H1 (cell line): ENCODE data around the gene LIPG. TPM values are rescaled to one million over a fixed set of nuclear protein-coding genes. Genes with fewer than 3 reads are reported as not detected.

ENCODE experiments used
- CTCF ChIA-PET: fragments of 300-600 bp; sonication (Branson Sonifier 250); formaldehyde crosslinking; loops from one replicate; lab custom pipeline; 2021; ENCODE audit not compliant: partially characterized antibody; lab: Charles Lee
- POLR2A ChIA-PET: fragments of 300-600 bp; sonication (Branson Sonifier 250); formaldehyde crosslinking; loops from one replicate; lab custom pipeline; 2021; ENCODE audit warnings: inconsistent platforms; ENCODE audit not compliant: partially characterized antibody; lab: Charles Lee
- DNase-seq, 2 experiments: peaks; one replicate each; pipeline versions ENCODE4 v3.0.0 to v3.0.0-alpha.2; 2010 to 2022; ENCODE audit warnings: low spot score in 2 of 2, low read depth in 1 of 2, mixed read lengths in 1 of 2
- FAIRE-seq: peaks from 2 replicates; lab custom pipeline; 2011; peaks lifted over from hg19 to GRCh38; lab: Jason Lieb, UNC
- H2AFZ ChIP-seq: 2 replicates; pipeline ENCODE4 v1.8.1; 2012; ENCODE audit warnings: low read length, inconsistent platforms
- H2AK5ac ChIP-seq: 2 replicates; pipeline ENCODE4 v1.6.1; 2013; ENCODE audit warnings: low read depth, low read length
- H2BK120ac ChIP-seq: replicated peaks from 2 replicates; pipeline ENCODE3; 2013; ENCODE audit warnings: low read depth, low read length, inconsistent platforms
- H2BK12ac ChIP-seq: 2 replicates; pipeline ENCODE4 v1.6.1; 2013; ENCODE audit warnings: low read depth, low read length
- H2BK15ac ChIP-seq: 2 replicates; pipeline ENCODE4 v1.6.1; 2013; ENCODE audit warnings: low read length
- H2BK20ac ChIP-seq: 2 replicates; pipeline ENCODE4 v1.6.1; 2013; ENCODE audit warnings: low read length
- H2BK5ac ChIP-seq: 2 replicates; pipeline ENCODE4 v1.6.1; 2013; ENCODE audit warnings: low read depth, low read length
- H3K14ac ChIP-seq: 2 replicates; pipeline ENCODE4 v1.6.1; 2013; ENCODE audit warnings: inconsistent platforms; ENCODE audit not compliant: insufficient read length
- H3K18ac ChIP-seq: 2 replicates; pipeline ENCODE4 v1.6.1; 2013; ENCODE audit warnings: low read length; ENCODE audit errors: extremely low read depth
- H3K23ac ChIP-seq: 2 replicates; pipeline ENCODE4 v1.6.1; 2013; ENCODE audit warnings: inconsistent platforms; ENCODE audit not compliant: insufficient read length
- H3K23me2 ChIP-seq: 2 replicates; pipeline ENCODE4 v1.6.1; 2013; ENCODE audit warnings: low read depth, low read length
- H3K27ac ChIP-seq: 2 replicates; pipeline ENCODE4 v1.6.1; 2011; ENCODE audit warnings: low read depth, low read length, inconsistent platforms
- H3K27me3 ChIP-seq, 4 experiments: replicated peaks in 1 of 4; 1 replicate in 1 of 4; 2 replicates in 3 of 4; pipeline versions ENCODE4 v1.6.1 to v1.8.1; 2011 to 2013; ENCODE audit warnings: low read length in 3 of 4, mild to moderate bottlenecking in 3 of 4, inconsistent platforms in 2 of 4, mixed read lengths in 2 of 4, moderate library complexity in 1 of 4; ENCODE audit not compliant: control insufficient read depth in 3 of 4, insufficient read depth in 3 of 4; ENCODE audit errors: extremely low read depth in 1 of 4
- H3K36me3 ChIP-seq, 4 experiments: 2 replicates each; pipeline versions ENCODE4 v1.6.1 to v1.8.1; 2011 to 2013; ENCODE audit warnings: mild to moderate bottlenecking in 4 of 4, low read length in 3 of 4, moderate library complexity in 2 of 4, control low read depth in 1 of 4, inconsistent platforms in 1 of 4; ENCODE audit not compliant: insufficient read depth in 4 of 4, control insufficient read depth in 2 of 4
- H3K4ac ChIP-seq: replicated peaks from 2 replicates; pipeline ENCODE3; 2013; ENCODE audit warnings: low read length, low read depth, mixed read lengths, inconsistent platforms; ENCODE audit not compliant: insufficient read length
- H3K4me1 ChIP-seq, 4 experiments: replicated peaks in 1 of 4; 1 replicate in 1 of 4; 2 replicates in 3 of 4; pipeline versions ENCODE4 v1.6.1 to v1.8.1; 2011 to 2013; ENCODE audit warnings: low read length in 3 of 4, inconsistent platforms in 2 of 4, mixed read lengths in 1 of 4; ENCODE audit not compliant: insufficient read depth in 4 of 4, control insufficient read depth in 3 of 4
- H3K4me2 ChIP-seq, 2 experiments: 2 replicates each; pipeline versions ENCODE4 v1.6.1 to v1.8.1; 2011 to 2013; ENCODE audit warnings: low read depth in 2 of 2, low read length in 2 of 2, control low read depth in 1 of 2, inconsistent platforms in 1 of 2, mild to moderate bottlenecking in 1 of 2; ENCODE audit not compliant: insufficient read depth in 1 of 2
- H3K4me3 ChIP-seq, 4 experiments: fragments of 200-600, 300-600 bp in 1 of 4; sonication (generic), shearing (Covaris generic), sonication (Bioruptor Twin) in 1 of 4; 2 replicates each; pipeline versions ENCODE4 v1.5.1 to v1.8.1; 2011 to 2016; ENCODE audit warnings: low read length in 4 of 4, low read depth in 3 of 4, control low read depth in 2 of 4, inconsistent platforms in 2 of 4, mild to moderate bottlenecking in 2 of 4, mixed read lengths in 1 of 4, moderate library complexity in 1 of 4; ENCODE audit not compliant: insufficient read depth in 2 of 4; ENCODE audit errors: extremely low read depth in 1 of 4
- H3K56ac ChIP-seq: replicated peaks from 2 replicates; pipeline ENCODE3; 2013; ENCODE audit warnings: low read depth, mild to moderate bottlenecking, mixed read lengths, low read length, inconsistent platforms; ENCODE audit not compliant: insufficient read length
- H3K79me1 ChIP-seq: 2 replicates; pipeline ENCODE4 v1.6.1; 2013; ENCODE audit warnings: low read depth, low read length, control low read depth
- H3K79me2 ChIP-seq, 2 experiments: 2 replicates each; pipeline versions ENCODE4 v1.6.1 to v1.8.1; 2012 to 2013; ENCODE audit warnings: low read length in 2 of 2, mild to moderate bottlenecking in 2 of 2, inconsistent platforms in 1 of 2; ENCODE audit not compliant: insufficient read depth in 2 of 2, control insufficient read depth in 1 of 2
- H3K9ac ChIP-seq, 4 experiments: replicated peaks in 1 of 4; 1 replicate in 1 of 4; 2 replicates in 3 of 4; pipeline versions ENCODE4 v1.6.1 to v1.8.1; 2011 to 2013; ENCODE audit warnings: low read depth in 3 of 4, low read length in 3 of 4, control low read depth in 2 of 4, mild to moderate bottlenecking in 2 of 4, moderate library complexity in 2 of 4, inconsistent platforms in 1 of 4; ENCODE audit errors: extremely low read depth in 1 of 4
- H3K9me3 ChIP-seq, 2 experiments: 2 replicates each; pipeline versions ENCODE4 v1.6.1 to v1.8.1; 2012 to 2013; ENCODE audit warnings: mild to moderate bottlenecking in 2 of 2, moderate library complexity in 2 of 2, control low read depth in 1 of 2, inconsistent platforms in 1 of 2, low read depth in 1 of 2, low read length in 1 of 2, mixed read lengths in 1 of 2; ENCODE audit not compliant: insufficient read depth in 2 of 2
- H4K20me1 ChIP-seq, 2 experiments: replicated peaks in 1 of 2; 2 replicates each; pipeline versions ENCODE3 to v1.8.1; 2011 to 2013; ENCODE audit warnings: inconsistent platforms in 2 of 2, low read length in 2 of 2, mild to moderate bottlenecking in 1 of 2; ENCODE audit not compliant: insufficient read depth in 2 of 2, control insufficient read depth in 1 of 2
- H4K5ac ChIP-seq: 2 replicates; pipeline ENCODE4 v1.6.1; 2013; ENCODE audit warnings: low read length, low read depth, mixed read lengths, inconsistent platforms; ENCODE audit not compliant: insufficient read length
- H4K8ac ChIP-seq: 2 replicates; pipeline ENCODE4 v1.8.0; 2013; ENCODE audit warnings: mild to moderate bottlenecking, moderate library complexity, low read length, inconsistent platforms; ENCODE audit not compliant: insufficient read depth; ENCODE audit errors: extremely low read depth
- H4K91ac ChIP-seq: replicated peaks from 2 replicates; pipeline ENCODE3; 2013; ENCODE audit warnings: low read length, mixed read lengths, inconsistent platforms; ENCODE audit not compliant: insufficient read length
- MAFK ChIP-seq: IDR thresholded peaks from 2 replicates; pipeline ENCODE4 v1.6.1; 2012; ENCODE audit warnings: low read depth, mild to moderate bottlenecking, improper control_type of control experiment, low read length
- RNF2 ChIP-seq: fragments of 200-900, 300-1000 bp; sonication (generic); IDR thresholded peaks from 2 replicates; pipeline ENCODE4 v1.7.1; 2016; ENCODE audit warnings: borderline replicate concordance, low read depth, mild to moderate bottlenecking, antibody characterized with exemption, low read length; ENCODE audit not compliant: poor library complexity, severe bottlenecking; ENCODE audit errors: missing control alignments
- TAF1 ChIP-seq: IDR thresholded peaks from 2 replicates; pipeline ENCODE4 v1.6.1; 2011; ENCODE audit warnings: mild to moderate bottlenecking, low read depth, low read length
- TAF7 ChIP-seq: optimal IDR thresholded peaks from 2 replicates; pipeline ENCODE3; 2011; ENCODE audit warnings: low read depth, mild to moderate bottlenecking, inconsistent platforms, low read length, moderate library complexity, borderline replicate concordance
- WGBS, 2 experiments: shearing (Covaris generic) in 1 of 2; methylation state at CpG; one replicate each; pipeline versions ENCODE4 v1.1.6 to v1.1.7; 2013 to 2015; ENCODE audit warnings: low lambda C conversion rate in 2 of 2, mixed read lengths in 2 of 2, inconsistent platforms in 1 of 2, low coverage in 1 of 2, missing lambda C conversion rate in 1 of 2; ENCODE audit not compliant: insufficient replicate concordance in 2 of 2, insufficient coverage in 1 of 2, insufficient read length in 1 of 2; ENCODE audit errors: extremely low coverage in 1 of 2, missing lambda C conversion rate in 1 of 2; 5-methylcytosine and 5-hydroxymethylcytosine counted together
- polyA plus RNA-seq, 7 experiments: library from polyadenylated mRNA; depleted of rRNA in 3 of 7; stranded (reverse) in 5 of 7; unstranded in 2 of 7; fragments of >200 nt in 5 of 7; fragments of 200-250 nt in 2 of 7; gene quantifications; 1 replicate in 5 of 7; 2 replicates in 1 of 7; 4 replicates in 1 of 7; pipeline versions ENCODE4 v1.2.1 to v1.2.3, GENCODE V29; 2011 to 2013; ENCODE audit warnings: missing spikeins in 2 of 7, mixed read lengths in 2 of 7
- total RNA-seq: library from RNA; stranded (reverse); fragmentation: NEBNext Ultra II Directional; extraction: Animal tissue kit (Norgen Biotek cat#: 25700); gene quantifications from 2 replicates; pipeline ENCODE4 v1.2.1, GENCODE V29; 2021
- TF ChIP-seq, protein P1 (sequence below): IDR thresholded peaks from 2 replicates; pipeline ENCODE4 v1.6.1; 2012; ENCODE audit warnings: low read length, inconsistent platforms

The LIPG gene
- total and polyA plus RNA-seq, 2 of the 8 experiments (the other 6 are each of a cell fraction or from before 2014, with no cell fraction given), result 9.2 to 9.8 TPM

DNA sequence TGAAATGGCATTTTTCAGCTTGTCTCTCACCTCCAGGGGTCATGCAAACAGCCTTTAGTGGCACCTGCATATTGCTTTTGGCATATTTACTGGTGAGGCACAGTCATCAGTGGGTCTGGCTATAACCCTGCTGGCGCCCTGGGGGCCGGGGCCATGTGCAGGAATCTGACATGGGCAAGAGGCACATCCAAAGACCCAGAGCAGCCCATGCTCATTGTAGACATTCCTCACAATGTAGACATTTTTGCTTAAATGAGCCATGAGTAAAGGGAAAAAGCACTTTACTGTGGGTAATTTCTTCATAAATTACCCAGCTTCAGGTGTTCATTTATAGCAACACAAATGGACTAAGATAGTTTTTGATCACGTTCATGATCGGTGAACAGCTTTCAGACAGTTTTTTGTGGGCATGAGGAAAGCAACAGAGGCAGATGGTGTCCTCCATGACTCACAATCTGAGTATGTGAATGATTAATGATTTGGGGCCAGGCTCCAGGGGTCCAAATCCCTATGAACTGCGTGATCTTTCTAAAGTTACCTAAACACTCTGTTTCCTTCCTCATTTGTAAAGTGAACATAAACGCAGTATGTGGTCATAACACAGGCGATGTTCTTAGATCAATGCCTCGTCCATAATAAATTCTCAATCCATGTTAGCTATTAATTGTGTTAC is 85.8 kb downstream of the LIPG start:
- no peak overlapping the region for H4K91ac ChIP-seq
- no peak overlapping the region for H2BK20ac ChIP-seq
- H4K8ac ChIP-seq, result no peak overlapping the region
- H2BK12ac ChIP-seq, result no peak overlapping the region
- no peak overlapping the region for H3K9ac ChIP-seq
- H3K79me1 ChIP-seq, result no peaks in the 10 kb centered on the region
- H3K4me2 ChIP-seq, result no peak overlapping the region
- no peak overlapping the region for H3K14ac ChIP-seq
- no peaks in the 10 kb centered on the region for H3K23me2 ChIP-seq
- H3K27me3 ChIP-seq, result no peaks in the 10 kb centered on the region
- no peak overlapping the region for H2BK15ac ChIP-seq
- no peak overlapping the region for H3K56ac ChIP-seq
- no peaks in the 10 kb centered on the region for H3K79me2 ChIP-seq
- ChIA-PET POLR2A (no interaction called here), CTCF (interaction anchor here (1.2 to 2.1 kb wide), 11 partner anchors 11 to 211 kb away, joined by 3 to 6 read pairs (median 3); no protein-coding TSS in a partner anchor)
- no peak overlapping the region for H3K23ac ChIP-seq
- H3K18ac ChIP-seq, result no peak overlapping the region
- H3K4me1 ChIP-seq, result peaks cover 0 to under 1% (median 0%) of the 10 kb centered on the region in 4 experiments; a peak in 2 of 7 replicates
- TF ChIP-seq TAF7 (no peak), RNF2 (no peak), TAF1 (no peak), MAFK (no peak)
- TF ChIP-seq, protein P1, sequence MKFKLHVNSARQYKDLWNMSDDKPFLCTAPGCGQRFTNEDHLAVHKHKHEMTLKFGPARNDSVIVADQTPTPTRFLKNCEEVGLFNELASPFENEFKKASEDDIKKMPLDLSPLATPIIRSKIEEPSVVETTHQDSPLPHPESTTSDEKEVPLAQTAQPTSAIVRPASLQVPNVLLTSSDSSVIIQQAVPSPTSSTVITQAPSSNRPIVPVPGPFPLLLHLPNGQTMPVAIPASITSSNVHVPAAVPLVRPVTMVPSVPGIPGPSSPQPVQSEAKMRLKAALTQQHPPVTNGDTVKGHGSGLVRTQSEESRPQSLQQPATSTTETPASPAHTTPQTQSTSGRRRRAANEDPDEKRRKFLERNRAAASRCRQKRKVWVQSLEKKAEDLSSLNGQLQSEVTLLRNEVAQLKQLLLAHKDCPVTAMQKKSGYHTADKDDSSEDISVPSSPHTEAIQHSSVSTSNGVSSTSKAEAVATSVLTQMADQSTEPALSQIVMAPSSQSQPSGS, result no peak
- no peak overlapping the region for H4K5ac ChIP-seq
- H2AK5ac ChIP-seq, result no peak overlapping the region
- H3K27ac ChIP-seq, result no peak overlapping the region
- H4K20me1 ChIP-seq, result no peaks in the 10 kb centered on the region
- no peaks in the 10 kb centered on the region for H3K36me3 ChIP-seq
- H3K4me3 ChIP-seq, result no peak overlapping the region
- WGBS, 2 experiments, result 87% methylated on average over 8 of the region's 8 CpGs; no CpG with 5 or more reads in 1 of the 2 experiments
- no peak overlapping the region for H2AFZ ChIP-seq
- no peak overlapping the region for H2BK120ac ChIP-seq
- no peak overlapping the region for H3K4ac ChIP-seq
- H3K9me3 ChIP-seq, result no peaks in the 10 kb centered on the region
- no peak for FAIRE-seq
- H2BK5ac ChIP-seq, result no peak overlapping the region
- DNase-seq, result no peak
